GM18508 (cell line): ENCODE data around the gene FAT1.

ENCODE experiments used
- ATAC-seq: cut with Tn5 transposase; IDR thresholded peaks from one replicate; pipeline ENCODE4 v1.9.1; 2021; ENCODE audit warnings: moderate number of reproducible peaks; ENCODE audit not compliant: insufficient read depth, unreplicated experiment

FAT1 gene

DNA sequence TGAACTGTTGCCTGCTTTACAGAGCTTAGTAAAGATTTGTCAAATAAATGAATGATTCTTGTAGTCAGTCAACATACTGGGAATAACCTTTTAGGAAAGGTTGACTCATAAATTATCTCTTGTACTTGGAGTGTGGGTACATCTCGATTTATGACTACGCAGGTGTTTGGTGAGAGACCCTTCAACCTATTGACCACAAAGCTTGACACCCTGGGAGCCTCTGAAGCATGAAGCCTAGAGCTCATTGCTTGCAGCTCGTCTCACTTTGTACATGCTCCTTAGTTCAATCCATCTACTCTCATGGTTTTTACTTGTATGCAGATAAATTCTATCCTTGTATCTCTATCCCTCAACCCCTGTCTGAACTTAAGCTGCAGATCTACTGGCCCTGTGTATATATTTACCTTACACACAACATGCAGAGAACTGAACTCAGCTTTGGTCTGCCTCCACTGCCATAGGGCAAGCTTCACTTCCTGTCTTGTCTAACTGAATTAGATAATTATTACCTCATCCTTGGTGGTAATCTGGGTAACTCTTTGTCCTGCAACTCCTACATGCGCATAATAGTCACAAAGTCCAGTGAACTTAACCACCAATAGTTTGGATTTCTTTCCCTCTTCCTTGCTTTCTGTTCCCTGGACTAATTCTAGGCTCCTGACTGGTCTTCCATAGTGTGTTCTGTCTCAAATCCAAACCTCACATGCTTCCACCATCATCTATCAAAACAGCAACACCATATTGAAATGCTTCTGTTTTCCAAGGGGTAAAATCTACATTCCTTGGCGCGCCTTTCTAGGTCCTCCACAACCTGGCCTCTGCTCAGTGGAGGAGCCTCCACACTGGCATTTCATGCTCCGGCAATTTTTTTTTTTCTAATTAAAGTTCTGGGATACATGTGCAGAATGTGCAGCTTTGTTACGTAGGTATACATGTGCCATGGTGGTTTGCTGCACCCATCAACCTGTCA lies 32.2 kb upstream of the FAT1 start:
- peak; percentile 62 for ATAC-seq

DNA sequence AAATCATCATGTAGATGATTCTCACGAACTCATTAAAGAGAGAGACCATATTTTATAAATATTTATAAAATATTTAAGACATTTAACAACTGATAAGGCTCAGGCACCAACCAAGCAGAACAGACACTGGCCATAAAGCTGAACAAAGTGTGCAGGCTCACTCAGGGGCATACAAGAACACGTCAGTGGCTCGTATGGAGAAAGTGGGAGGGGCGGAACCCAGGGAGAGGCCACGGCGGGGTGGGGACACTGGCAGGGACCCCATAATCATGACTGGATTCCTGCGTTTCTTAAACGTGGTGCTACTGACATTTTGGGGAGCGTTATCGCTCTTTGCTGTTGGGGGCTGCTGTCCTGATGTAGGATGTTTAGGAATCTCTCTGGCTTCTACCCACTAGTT lies 31.3 kb upstream of the FAT1 start:
- no peak for ATAC-seq

DNA sequence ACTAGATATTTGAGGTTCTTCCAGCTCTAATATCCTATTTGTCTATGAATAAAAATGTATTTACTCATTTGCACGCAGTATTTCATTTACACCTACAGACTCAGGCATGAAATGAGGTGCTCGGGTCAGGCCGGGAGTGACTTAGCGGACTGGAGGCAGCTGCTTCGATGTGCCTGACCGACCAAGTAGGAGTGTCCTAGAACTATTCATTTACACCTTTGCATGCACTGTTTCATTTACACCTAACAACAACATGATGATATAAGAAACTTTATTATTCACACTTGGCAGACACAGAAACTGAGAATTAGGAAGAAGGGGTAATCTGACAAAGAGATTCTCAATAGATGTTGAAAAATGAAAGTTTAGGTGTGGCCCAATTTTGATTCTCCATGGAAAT lies 28.7 kb upstream of the FAT1 start:
- ATAC-seq, result no peak

DNA sequence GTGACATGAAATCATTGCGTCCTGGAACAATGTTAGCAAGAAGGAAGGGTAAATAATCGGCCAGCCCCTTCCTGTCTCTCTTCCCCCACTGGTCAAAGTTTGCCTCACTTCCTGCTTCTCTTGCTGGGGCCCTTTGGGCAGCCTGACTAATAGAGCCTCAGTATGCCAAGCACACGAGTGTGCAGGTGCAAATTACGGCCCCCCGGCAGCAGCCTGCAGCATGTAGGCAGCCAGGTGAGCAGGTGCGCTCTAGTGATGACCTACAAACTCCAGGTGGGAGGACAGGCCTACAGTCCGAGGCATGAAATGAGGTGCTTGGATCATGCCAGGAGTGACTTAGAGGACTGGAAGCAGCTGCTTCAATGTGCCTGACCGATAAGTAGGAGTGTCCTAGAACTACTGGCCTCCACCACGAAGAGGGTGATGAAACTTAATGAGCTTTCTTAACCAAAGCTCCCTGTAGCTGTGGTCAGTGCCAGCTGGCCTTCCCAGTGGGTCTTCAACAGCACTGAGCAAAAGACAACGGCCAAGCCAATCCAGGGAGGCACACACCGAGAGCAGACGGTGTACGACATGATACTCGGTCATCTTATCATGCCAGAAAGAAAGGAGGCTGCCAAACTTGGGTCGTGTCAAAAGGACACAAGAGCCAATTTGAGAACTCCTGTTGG lies 26.1 kb upstream of the FAT1 start:
- no peak for ATAC-seq

DNA sequence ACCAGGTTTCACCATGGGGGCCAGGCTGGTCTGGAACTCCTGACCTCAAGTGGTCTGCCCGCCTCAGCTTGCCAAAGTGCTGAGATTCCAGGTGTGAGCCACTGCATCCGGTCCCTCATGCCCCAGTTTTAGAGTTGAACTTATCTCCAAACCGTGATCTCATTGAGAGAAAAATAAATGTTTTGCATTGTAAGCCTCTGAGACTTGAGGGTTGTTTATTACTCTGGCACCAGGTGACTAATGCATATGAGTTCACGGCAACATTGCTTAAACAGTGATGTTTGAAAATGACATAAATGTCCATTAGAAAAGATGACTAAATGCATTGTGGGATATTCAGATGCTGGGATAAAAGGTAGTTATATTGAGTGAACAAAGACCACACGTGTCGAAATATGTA lies 22.9 kb upstream of the FAT1 start:
- ATAC-seq, result no peak

DNA sequence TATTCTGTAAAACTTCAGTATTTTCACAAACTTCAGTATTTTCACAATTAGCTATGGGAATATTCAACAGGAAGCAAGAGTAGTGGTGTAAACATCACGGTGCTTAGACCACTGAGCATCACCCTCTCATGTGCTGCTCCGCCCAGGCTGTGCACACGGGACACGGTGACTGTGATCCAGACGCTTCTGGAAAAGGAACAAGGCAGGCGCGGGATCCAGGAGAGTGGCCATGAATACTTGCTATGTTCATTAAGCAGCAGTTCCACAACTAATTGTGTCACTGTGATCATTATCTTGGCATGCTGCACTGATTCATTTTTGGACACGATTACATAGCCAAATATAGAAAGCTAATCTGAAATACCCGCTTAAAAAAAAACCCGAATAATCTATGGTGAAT lies 19.6 kb upstream of the FAT1 start:
- ATAC-seq, result no peak

DNA sequence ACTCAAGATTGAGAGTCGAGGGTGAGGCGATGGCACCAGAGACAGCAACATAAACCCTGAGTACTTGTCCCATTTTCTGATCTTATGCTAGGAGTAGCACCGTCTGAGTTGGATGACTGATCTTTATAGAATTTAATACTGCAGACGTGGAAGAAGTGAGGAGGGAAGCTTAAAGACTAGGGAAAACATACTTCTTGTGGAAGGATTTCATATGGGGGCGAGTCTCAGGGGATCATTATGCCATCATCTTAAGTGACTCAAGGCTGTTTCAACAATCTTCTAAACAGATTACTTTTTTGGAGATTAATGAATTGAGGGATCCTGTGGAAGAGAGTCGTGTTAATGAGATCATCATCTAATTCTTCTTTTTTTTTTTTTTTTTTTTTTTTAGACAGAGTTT lies 17.2 kb upstream of the FAT1 start:
- no peak for ATAC-seq

DNA sequence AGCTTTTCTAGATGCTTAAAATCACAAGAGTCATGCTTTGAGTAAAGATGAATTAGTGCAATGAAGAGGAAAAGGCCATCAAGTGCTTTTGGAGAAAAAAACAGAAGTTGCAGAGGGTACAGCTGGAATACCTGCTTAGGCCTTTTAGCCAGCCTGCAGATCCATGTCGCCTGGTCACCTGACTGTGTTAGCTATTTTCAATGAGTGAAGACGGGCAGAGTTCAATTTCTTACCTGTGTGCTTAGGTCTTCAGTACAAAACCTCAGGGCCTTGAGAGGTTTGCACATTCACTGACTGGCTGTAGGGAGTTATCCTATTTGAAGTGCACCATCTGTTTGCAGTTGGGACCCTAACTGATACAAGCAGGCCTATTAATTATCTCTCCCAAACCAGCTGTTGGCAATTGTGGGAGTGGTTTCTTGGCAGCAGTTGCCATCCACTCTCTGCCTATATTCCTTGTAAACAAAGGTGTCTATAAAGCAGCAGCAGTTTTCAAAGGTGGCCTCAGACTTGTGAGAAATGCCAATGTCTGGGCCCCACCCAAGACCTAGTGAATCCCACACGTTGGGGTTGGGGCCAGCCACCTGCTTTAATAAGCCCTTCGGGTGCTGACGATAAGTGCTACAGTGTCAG lies 16.3 kb upstream of the FAT1 start:
- no peak for ATAC-seq

DNA sequence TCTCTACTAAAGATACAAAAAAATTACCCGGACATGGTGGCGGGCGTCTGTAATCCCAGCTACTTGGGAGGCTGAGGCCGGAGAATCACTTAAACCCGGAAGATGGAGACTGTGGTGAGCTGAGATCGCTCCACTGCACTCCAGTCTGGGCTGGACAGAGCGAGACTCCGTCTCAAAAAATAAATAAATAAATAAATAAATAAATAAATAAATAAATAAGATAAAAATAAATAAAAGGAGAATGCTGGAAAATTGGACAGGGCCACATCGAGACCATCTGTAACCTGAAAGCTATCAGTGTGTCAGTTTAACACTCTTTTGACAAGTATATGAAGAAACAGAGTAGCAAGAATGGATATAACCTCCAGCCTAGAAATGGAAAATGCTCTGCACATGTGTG lies 15.7 kb upstream of the FAT1 start:
- no peak for ATAC-seq

DNA sequence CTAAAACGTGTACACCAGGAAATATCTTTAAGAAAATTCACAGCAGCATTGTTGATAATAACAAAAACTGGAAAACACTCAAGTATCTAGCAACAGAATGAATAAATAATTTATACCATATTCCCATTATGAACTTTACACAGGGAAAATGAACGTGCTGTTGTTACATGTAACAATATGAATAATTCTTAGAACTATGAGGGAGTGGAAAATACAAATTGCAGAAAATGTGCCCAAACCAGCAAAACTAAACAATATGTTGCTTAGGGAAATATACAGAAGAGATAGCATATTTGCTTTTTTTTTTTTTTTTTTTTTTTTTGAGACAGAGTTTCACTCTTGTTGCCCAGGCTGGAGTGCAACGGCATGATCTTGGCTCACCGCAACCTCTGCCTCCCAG lies 14.8 kb upstream of the FAT1 start:
- ATAC-seq, result no peak

DNA sequence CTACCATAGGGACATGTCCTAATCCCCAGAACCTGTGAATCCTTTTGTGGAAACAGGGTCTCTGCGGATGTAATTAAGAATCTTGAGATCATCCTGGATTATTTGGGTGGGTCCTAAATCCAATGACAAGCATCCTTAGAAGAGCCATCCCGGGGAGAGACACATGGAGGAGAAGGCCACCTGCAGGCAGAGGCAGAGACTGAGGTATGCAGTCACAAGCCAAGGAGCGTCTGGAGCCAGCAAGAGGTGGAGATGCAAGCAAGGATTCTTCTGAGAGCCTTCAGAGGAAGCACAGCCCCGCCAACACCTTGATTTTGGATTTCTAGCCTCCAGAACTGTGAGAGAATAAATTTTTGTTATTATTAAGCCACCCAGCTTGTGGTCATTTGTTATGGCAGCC lies 13.8 kb upstream of the FAT1 start:
- ATAC-seq, result no peak

DNA sequence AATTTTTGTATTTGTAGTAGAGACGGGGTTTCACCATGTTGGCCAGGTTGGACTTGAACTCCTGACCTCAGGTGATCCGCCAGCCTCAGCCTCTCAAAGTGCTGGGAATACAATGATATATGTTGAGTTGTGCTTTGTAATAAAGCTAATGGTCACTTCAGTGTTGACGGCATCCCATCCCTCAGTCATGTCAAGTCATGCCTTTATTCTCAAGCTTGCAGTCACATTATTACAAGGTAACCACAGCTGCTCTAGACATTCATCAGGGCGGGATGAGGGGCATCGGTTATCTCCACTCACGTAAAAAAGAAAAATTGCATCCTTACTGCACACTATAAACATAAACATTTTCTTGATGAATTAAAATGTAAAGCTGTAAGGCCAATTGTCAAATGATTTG lies 12.8 kb upstream of the FAT1 start:
- ATAC-seq, result no peak

DNA sequence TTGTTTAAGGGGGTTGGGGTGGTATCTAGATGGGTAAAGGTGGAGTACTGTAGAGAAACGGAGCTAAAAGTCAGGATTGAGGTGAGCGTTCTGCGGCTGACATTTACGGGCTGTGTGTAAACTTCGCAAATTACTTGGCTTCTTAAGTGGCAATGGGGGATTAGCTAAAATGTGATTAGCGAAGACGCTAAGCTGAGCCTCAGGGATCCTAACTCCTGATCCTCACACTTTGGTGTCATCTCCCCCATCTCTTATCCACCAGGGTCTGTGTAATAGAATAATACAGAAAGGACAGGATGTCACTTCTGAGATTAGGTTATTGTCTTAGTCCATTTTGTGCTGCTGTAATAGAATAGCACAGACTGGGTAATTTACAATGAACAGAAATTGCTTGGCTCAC lies 10.6 kb upstream of the FAT1 start:
- ATAC-seq, result no peak

DNA sequence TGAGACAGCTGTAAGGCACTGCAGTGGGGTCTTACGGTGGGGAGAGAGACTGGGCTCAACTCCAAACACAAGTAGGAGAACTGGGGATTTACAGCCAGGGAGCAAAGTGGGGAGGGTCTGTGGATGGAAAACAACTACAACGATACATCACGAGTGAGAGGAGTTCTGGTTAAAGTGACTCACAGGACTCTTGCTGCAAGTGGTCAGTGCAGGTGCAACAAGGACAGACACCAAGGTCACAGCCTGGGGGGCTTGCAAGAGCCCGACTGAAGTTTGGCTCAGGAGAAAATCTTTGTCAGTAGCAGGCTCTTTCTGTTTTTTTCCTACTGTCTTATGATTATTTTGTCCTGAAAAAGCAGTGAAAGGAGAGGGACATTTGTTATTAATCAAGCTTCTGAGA lies 10.1 kb upstream of the FAT1 start:
- ATAC-seq, result no peak

DNA sequence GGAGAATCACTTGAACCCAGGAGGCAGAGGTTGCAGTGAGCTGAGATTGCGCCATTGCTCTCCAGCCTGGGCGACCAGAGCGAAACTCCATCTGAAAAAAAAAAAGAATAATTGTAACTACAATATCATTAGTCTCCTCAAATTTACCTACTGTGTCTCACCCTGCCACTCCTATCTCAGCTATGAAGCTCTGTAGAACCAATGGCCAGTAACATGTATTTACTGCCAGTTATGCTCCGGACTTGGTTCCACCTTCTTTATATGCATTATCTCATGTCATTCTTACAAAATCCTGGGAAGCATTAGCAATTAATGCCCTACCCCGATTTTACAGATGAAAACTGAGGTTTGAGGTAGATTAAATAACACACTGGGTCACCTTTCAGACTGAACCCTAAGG lies 7.0 kb upstream of the FAT1 start:
- no peak for ATAC-seq

DNA sequence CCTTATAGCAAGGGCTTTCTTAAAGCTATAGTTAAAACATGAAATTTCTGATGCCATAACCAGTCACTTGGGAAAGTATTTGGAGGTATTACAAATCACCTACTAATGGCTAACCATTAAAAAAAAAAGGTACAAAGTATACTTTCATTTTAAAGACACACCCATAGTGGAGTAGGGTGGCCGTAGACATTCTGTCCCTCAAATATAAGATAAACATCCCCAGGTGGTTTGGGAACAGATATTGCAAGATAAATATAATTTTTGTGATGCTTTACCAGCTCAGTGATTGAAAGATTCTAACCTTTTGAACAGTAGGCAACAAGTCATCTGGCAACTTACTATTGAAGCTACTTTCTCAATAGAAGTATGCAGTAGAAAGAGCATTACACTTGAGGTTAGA lies 6.2 kb upstream of the FAT1 start:
- no peak for ATAC-seq

DNA sequence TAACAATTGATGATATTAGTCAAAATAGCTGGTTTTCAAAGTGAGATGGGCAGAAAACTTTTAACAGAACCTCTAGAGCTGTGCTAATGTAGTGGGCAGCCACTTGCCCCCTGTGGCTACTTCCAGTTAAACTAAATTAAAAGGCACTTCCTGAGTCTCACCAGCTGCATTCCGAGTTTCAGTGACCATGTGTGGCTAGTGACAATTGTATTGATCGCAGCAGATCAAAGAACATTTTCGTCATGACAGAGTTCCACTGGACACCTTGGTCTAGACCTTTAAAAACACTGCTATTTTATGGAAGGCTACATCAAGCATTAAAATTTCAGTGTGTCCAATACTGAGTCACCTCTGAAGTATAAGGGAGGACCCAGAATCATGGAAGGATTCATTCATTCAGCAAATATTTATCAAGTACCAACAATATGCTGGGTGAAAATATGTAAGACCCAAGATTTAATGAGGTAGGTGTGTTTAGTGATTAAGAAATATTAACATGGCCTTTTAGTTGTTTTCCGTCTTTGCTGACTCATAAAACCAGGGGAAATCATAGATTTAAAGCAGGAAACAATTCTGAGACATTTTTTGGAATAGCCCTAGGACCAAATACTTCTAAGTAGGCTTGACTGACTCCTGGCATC lies 5.1 kb upstream of the FAT1 start:
- ATAC-seq, result no peak

DNA sequence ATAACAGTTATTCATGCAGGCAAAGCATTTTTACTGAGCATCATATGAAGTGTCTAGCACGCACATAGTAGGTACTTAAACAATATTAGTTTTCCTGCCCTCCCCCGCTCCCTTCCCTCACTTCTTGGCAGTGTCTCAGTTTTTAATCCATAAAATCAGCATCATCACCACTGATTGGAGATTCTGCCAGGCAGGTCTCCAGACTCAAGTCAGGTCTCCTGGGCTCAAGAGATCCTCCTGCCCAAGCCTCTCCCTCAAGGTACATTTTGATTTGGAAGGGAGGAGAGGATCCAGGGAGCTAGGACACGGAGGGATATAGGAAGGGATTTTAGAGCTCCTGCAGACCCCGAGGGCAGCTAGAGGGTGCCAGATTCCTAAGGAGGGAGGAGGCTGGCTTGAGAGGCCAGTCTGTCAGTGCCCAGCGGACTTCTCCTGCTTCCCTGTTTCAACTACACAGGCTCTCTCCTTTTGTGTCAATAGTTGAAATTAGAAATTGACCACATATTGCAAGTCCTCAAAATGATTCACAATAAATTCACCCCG lies 4.4 kb upstream of the FAT1 start:
- ATAC-seq, result no peak

DNA sequence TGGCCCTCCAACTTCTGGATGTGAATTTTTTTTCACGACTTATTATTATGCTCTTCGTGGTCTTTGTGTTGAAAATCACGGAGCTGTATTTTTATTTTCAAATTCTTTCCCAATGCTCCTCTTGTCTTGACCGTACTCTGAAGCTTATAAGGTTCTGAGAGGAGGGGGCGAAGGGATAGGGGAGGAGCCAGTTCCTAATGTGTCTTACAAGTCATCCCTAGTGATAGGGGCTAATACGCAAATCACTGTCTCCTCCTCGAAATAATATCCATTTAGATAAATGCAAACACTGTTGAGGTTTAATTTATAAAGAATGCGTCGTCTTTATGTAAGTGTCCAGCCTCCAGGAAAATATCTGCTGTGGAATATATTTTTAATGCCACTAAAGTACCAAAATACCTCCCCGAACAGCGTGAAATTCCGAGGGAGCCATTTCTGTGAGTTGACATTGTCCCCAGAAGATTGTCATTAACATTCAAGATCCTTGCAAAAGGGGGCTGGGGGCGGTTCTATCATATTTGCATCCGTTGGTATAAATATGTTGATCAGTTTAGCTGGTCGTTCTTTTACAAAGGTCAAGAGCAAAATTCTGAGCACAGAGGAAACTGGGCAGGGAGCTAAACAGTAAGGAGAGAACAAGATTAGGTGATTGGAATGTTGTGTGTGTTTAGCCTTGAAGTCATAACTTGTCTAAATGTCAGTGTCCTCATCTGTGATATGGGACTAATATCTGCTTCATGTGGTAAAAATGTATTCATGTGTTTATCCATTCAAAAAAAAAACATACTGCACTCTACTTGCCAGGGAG lies 3.7 kb upstream of the FAT1 start:
- ATAC-seq, result no peak
